Measurements from ENCODE around the gene ACAP2.
A peak's percentile ranks its signal among the peaks of the same experiment; 100 is the strongest.

ACAP2 gene

GRCh38 chr3:195448205-195448875 is 5.5 kb upstream of the ACAP2 start:
- in situ Hi-C loops (cut with HindIII; ENCODE audit: low pct_ligation_motif_present, low pct_unique_long_range_greater_than_20kb, low sequenced_read_pairs): no loop called here
- no peak for DNase-seq

- in situ Hi-C loops (cut with HindIII; ENCODE audit: low pct_ligation_motif_present, low pct_unique_long_range_greater_than_20kb, low sequenced_read_pairs): no loop called here
- no peak for DNase-seq
Measured at GRCh38 chr3:195447201-195447600, 4.4 kb upstream of the ACAP2 start.

DNA sequence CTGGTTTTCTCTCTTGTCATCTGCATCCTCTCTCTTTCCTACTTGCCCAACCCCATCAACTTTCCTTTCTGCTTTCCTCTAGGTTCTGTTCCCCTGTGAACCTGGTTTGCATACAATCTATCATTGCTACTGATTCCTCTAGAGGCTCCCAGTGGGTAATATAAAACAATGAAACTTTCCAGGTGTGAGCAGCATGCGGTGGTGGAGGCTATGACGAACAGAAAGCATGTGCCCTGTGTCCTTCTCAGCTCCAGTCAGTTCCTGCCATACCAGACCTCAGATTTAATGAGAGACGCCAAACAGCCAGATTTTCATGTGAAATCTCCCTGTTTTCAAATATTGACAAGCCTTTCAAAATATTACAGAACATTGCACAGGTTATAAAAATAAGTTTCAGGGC is 3.5 kb upstream of the ACAP2 start:
- no peak for DNase-seq
- in situ Hi-C loops (cut with HindIII; ENCODE audit: low pct_ligation_motif_present, low pct_unique_long_range_greater_than_20kb, low sequenced_read_pairs): no loop called here

DNA sequence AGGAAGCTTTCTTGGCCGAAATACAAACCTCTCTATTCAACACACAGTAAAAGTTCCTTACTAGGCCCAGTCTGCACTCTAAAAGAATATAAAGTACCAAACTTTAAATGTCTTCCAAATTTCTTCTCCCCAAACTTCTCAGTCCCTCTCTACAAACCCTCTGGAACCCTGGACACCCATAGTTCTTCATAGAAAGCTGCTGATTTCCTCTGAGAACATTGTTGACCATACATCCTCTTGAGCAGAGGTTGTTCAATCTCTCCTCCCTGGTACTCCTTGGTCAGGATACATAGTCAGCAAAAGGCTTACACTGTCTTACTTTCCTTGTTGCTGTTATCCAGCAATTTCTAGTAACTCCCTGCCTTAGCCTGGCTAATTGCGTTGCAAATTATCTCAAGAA is 3.1 kb upstream of the ACAP2 start:
- in situ Hi-C loops (cut with HindIII; ENCODE audit: low pct_ligation_motif_present, low pct_unique_long_range_greater_than_20kb, low sequenced_read_pairs): no loop called here
- no peak for DNase-seq

GRCh38 chr3:195443391-195443989 is 670 bp upstream of the ACAP2 start:
- in situ Hi-C loops (cut with HindIII; ENCODE audit: low pct_ligation_motif_present, low pct_unique_long_range_greater_than_20kb, low sequenced_read_pairs): no loop called here
- no peak for DNase-seq

DNA sequence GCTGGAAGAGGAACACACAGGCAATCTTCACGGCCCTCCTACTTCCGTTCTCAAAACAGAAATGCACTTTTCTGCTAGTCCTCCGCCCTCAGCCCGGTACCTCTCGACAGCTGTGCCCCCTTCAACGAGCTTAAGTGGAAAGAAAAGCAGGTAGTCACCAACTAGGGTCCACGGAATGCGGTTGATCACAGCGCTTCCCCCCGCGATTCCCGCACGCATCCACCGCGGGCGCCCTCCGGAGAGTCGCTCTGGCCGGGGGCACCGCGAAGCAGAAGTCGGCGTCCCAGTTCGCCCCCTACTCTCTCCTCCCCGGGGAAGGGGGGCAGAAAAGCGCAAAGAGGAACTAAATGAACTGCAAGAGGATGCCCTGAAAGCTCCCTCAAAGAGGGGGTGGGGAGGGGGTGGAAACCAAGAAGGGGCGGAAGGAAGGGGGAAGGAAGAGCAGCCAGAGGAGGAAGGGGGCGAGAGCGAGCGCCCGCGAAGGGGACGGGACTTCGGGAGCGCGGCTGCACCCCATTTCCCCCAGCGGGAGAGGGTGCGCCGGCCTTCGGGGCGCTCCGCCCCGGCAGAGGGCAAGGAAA is 738 bp downstream of the ACAP2 start:
- peak; percentile 5 for DNase-seq
- in situ Hi-C loops (cut with HindIII; ENCODE audit: low pct_ligation_motif_present, low pct_unique_long_range_greater_than_20kb, low sequenced_read_pairs): no loop called here

GRCh38 chr3:195441476-195441991 is 1.3 kb downstream of the ACAP2 start:
- in situ Hi-C loops (cut with HindIII; ENCODE audit: low pct_ligation_motif_present, low pct_unique_long_range_greater_than_20kb, low sequenced_read_pairs): no loop called here
- DNase-seq: peak; percentile 40

- in situ Hi-C loops (cut with HindIII; ENCODE audit: low pct_ligation_motif_present, low pct_unique_long_range_greater_than_20kb, low sequenced_read_pairs): no loop called here
Measured at GRCh38 chr3:195441051-195441450, 1.8 kb downstream of the ACAP2 start.

GRCh38 chr3:195440379-195440778 is 2.4 kb downstream of the ACAP2 start:
- in situ Hi-C loops (cut with HindIII; ENCODE audit: low pct_ligation_motif_present, low pct_unique_long_range_greater_than_20kb, low sequenced_read_pairs): no loop called here
- DNase-seq: no peak

More at GRCh38 chr3:195441051-195441450, 1.8 kb downstream of the ACAP2 start:
- no peak for DNase-seq

GRCh38 chr3:195438371-195438770 is 4.4 kb downstream of the ACAP2 start:
- in situ Hi-C loops (cut with HindIII; ENCODE audit: low pct_ligation_motif_present, low pct_unique_long_range_greater_than_20kb, low sequenced_read_pairs): no loop called here
- DNase-seq: no peak

DNA sequence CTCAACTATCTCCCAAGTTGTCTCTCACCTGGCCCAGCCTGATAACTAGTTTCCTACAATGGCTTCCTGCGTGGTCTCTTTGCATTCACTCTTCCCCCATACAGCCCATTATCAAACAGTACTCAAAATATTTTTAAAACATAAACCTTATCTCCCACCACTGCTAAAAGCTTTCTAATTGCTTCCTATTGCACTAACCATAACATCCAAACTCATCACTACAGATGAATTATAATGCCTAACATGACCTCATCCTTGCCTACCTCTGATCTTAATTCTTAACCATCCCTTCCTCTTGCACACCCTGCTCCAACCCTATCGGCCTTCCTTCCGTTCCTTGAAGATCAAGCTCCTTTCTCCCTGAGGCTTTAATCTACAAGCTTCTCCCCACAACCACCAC is 17.0 kb downstream of the ACAP2 start:
- in situ Hi-C loops (cut with HindIII; ENCODE audit: low pct_ligation_motif_present, low pct_unique_long_range_greater_than_20kb, low sequenced_read_pairs): no loop called here
- DNase-seq: no peak

DNA sequence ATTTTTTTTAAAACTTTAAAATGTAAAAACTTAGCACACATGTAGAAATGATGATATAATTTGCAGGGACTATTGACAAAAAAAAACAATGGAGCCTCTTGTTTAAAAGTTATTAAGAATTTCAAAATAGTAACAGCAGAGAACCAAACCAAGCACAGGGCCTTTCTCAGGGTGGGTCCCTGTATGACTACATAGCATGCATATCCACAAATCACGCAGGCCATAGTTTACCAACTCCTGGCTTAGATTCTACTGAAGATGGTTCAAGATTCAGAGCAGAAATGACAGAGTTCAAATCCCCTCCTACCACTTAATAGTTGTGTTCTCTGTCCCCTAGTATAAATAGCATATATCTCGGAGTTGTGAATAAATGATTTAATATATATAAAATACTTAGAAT is 19.0 kb downstream of the ACAP2 start:
- in situ Hi-C loops (cut with HindIII; ENCODE audit: low pct_ligation_motif_present, low pct_unique_long_range_greater_than_20kb, low sequenced_read_pairs): no loop called here
- no peak for DNase-seq

DNA sequence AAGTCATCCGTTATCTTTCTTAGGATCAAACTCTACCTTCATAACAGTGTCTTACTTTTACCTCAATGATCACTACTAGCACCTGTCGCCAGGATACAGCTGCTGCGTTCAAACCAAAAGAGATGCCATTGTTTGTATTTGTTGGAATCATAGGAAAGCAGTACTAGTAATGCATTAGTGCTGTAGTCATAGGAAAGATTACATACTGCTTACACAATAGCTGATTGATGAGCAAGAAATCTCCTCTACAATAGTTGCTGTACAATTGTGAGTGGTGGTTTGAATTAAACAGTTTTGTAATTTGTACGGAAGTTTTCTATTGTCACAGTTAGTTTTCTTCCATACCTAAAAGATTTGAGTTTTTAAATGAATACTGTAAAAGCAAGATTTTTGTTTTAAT is 21.4 kb downstream of the ACAP2 start:
- in situ Hi-C loops (cut with HindIII; ENCODE audit: low pct_ligation_motif_present, low pct_unique_long_range_greater_than_20kb, low sequenced_read_pairs): no loop called here
- DNase-seq: no peak

GRCh38 chr3:195416795-195417194 is 26.0 kb downstream of the ACAP2 start:
- DNase-seq: no peak
- in situ Hi-C loops (cut with HindIII; ENCODE audit: low pct_ligation_motif_present, low pct_unique_long_range_greater_than_20kb, low sequenced_read_pairs): no loop called here

DNA sequence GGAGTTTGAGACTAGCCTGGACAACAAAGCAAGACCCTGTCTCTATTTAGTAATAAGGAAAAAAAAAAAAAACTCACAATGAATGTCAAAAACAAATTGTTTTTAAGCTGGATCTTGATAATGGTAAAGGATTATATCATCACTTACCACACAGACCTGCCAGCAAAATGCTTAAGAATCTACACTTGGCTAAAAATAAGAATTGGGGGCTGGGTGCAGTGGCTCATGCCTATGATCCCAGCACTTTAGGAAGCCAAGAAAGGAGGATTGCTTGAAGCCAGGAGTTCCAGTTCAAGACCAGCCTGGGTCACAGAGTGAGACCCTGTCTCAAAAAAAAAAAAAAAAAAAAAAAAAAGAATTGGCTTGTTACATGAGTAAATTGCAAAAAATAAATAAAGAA is 31.0 kb downstream of the ACAP2 start:
- in situ Hi-C loops (cut with HindIII; ENCODE audit: low pct_ligation_motif_present, low pct_unique_long_range_greater_than_20kb, low sequenced_read_pairs): no loop called here
- no peak for DNase-seq

DNA sequence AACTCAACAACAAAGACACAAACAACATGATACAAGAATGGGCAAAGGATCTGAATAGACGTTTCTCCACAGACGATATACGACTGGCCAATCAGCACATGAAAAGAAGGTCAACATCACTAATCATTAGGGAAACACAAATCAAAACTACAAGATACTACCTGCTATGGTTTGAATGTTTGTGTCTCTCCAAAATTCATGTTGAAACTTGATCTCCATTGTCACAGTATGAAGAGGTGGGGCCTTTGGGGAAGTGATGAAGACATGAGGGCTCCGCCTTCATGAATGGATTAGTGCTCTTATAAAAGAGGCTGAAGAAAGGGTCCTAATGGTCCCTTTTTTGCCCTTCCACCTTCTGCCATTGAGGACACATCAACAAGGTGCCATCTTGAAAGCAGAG is 32.3 kb downstream of the ACAP2 start:
- in situ Hi-C loops (cut with HindIII; ENCODE audit: low pct_ligation_motif_present, low pct_unique_long_range_greater_than_20kb, low sequenced_read_pairs): no loop called here

GRCh38 chr3:195407531-195408409 is 35.0 kb downstream of the ACAP2 start:
- DNase-seq: no peak
- in situ Hi-C loops (cut with HindIII; ENCODE audit: low pct_ligation_motif_present, low pct_unique_long_range_greater_than_20kb, low sequenced_read_pairs): no loop called here

More for the DNA sequence above, 32.3 kb downstream of the ACAP2 start:
- no peak for DNase-seq

GRCh38 chr3:195405651-195406050 is 37.2 kb downstream of the ACAP2 start:
- in situ Hi-C loops (cut with HindIII; ENCODE audit: low pct_ligation_motif_present, low pct_unique_long_range_greater_than_20kb, low sequenced_read_pairs): no loop called here
- DNase-seq: no peak

DNA sequence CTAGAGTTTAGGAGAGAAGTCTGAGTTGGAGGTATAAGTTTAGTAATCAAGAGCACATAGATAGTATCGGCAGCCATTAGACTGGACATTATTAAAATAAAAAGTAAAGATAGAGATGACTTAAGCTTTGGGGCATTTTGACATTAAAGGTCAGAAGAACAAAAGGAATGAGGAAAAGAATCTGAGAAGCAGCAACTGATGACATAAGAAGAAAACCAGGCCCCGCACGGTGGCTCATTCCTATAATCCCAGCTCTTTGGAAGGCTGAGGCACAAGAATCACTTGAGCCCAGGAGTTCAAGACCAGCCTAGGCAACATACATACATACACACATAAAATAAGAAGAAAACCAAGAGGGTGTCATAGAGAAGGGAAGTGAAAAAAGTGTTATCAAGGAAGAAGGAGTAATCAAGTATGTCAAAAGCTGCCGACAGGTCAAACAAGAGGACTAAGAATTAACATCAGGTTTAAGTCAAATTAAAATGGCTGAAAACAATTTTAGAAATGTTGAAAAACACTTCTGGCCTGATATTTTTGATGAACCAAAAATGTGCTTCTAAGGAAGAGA is 38.9 kb downstream of the ACAP2 start:
- no peak for DNase-seq
- in situ Hi-C loops (cut with HindIII; ENCODE audit: low pct_ligation_motif_present, low pct_unique_long_range_greater_than_20kb, low sequenced_read_pairs): no loop called here
